SU-DHL-6 (cell line): ENCODE data around the gene CPA5.

Experiments used
- EZH2phosphoT487 ChIP-seq: fragments of 200-600 bp; sonication (generic), shearing (Covaris generic); conservative IDR thresholded peaks from 2 replicates; pipeline ENCODE4 v1.6.1; 2018; ENCODE audit warnings: mild to moderate bottlenecking, antibody characterized with exemption, low read length, moderate library complexity, mixed read lengths
- TF ChIP-seq, protein P1 (sequence below): fragments of 200-600 bp; sonication (generic); IDR thresholded peaks from one replicate; pipeline ENCODE4 v1.5.1; 2017; ENCODE audit warnings: antibody characterized with exemption, mild to moderate bottlenecking, low read length, moderate library complexity; ENCODE audit not compliant: insufficient read depth, poor library complexity, severe bottlenecking

DNA sequence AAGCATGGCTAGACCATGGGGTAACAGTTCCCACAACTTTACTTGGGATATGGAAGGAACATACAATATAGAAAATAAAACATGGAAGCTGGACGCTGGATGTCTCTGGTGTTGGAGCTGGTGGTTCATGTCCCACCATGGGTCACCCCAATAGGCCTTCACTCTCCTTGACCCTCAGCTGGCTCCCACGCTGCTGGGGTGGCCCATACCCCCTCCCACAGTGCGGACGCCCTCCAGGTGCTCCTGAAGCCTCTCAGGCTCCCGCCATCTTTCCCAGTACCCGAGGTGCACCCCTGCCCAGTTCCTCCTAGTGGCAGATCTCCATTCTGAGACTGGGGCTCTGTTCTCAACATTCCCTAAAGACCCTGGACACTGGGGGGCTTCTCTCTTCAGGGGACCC lies 29.9 kb downstream of the CPA5 start:
- TF ChIP-seq, protein P1, sequence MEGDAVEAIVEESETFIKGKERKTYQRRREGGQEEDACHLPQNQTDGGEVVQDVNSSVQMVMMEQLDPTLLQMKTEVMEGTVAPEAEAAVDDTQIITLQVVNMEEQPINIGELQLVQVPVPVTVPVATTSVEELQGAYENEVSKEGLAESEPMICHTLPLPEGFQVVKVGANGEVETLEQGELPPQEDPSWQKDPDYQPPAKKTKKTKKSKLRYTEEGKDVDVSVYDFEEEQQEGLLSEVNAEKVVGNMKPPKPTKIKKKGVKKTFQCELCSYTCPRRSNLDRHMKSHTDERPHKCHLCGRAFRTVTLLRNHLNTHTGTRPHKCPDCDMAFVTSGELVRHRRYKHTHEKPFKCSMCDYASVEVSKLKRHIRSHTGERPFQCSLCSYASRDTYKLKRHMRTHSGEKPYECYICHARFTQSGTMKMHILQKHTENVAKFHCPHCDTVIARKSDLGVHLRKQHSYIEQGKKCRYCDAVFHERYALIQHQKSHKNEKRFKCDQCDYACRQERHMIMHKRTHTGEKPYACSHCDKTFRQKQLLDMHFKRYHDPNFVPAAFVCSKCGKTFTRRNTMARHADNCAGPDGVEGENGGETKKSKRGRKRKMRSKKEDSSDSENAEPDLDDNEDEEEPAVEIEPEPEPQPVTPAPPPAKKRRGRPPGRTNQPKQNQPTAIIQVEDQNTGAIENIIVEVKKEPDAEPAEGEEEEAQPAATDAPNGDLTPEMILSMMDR: no peak
- TF ChIP-seq EZH2phosphoT487: no peak
